Measurements from ENCODE around the gene HPGD.

DNA sequence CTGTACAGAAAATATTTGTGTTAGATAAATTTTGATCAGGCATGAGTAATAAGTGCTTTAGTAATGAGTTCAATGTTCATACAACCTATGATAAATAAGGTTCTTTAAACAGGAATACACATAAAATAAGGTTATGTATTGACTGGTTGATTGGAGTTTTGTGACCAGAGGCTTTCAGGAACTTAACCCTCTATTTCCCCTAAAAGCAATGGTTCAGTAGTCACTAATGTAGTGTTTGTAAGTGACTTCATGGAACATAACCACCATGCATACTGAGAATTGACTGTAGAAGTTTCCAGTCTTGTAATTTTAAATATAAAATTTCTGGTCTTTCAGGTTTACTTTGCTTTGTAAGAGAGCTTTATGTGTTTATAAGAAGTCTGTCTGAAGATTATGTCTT is 28.1 kb downstream of the HPGD start:
- TF ChIP-seq U2AF2 (optimal IDR thresholded peaks at IDR 0.05; ENCODE audit: low read depth, low read length) = no peak
- TF ChIP-seq MYNN (IDR thresholded peaks at IDR 0.05) = no peak
- TF ChIP-seq MYNN (CRISPR knock-in tag; IDR thresholded peaks at IDR 0.05) = no peak
- TF ChIP-seq, protein P1, sequence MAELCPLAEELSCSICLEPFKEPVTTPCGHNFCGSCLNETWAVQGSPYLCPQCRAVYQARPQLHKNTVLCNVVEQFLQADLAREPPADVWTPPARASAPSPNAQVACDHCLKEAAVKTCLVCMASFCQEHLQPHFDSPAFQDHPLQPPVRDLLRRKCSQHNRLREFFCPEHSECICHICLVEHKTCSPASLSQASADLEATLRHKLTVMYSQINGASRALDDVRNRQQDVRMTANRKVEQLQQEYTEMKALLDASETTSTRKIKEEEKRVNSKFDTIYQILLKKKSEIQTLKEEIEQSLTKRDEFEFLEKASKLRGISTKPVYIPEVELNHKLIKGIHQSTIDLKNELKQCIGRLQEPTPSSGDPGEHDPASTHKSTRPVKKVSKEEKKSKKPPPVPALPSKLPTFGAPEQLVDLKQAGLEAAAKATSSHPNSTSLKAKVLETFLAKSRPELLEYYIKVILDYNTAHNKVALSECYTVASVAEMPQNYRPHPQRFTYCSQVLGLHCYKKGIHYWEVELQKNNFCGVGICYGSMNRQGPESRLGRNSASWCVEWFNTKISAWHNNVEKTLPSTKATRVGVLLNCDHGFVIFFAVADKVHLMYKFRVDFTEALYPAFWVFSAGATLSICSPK (IDR thresholded peaks at IDR 0.05; ENCODE audit: borderline replicate concordance) = no peak
- no peak for TF ChIP-seq ZNF274 (IDR thresholded peaks at IDR 0.05; ENCODE audit: borderline replicate concordance, low read depth, low read length)
- TF ChIP-seq ZNF175 (CRISPR knock-in tag; IDR thresholded peaks at IDR 0.05; ENCODE audit: low read depth) = no peak
